Left forelimb (tissue), 1 donor: ENCODE measurements around the gene LRRC42.
A peak's percentile ranks its signal among the peaks of the same experiment; 100 is the strongest.

Experiments
- DNase-seq: peaks from one replicate; pipeline ENCODE4 v3.0.0-alpha.2; 2018; ENCODE audit warnings: low spot score

LRRC42 gene

GRCh38 chr1:54004481-54005049, 58.4 kb downstream of the LRRC42 start:
- DNase-seq = no peak

GRCh38 chr1:54006508-54006907, 60.4 kb downstream of the LRRC42 start:
- DNase-seq = no peak

GRCh38 chr1:54007613-54008012, 61.5 kb downstream of the LRRC42 start:
- DNase-seq = no peak

DNA sequence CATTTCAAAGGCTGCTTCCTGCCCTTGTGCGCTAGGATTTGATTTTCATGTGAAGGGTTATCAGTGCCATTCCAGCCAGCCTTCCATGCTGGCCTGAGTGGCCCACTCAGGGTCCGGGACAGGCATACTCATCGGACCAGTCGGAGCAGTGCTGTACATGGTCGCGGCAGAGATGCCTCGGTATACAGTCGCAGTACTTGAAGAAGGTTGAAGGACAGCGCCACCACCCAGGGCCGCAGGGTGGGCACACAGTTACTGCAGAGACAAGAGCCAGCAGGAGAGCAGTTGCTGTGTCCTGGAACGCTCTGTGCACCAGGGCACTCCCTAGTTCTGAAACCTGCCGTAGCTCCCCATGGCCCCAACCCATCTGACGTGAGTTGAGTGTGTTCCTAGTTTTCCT, 62.7 kb downstream of the LRRC42 start:
- no peak for DNase-seq

- DNase-seq = no peak
Observed at GRCh38 chr1:54009406-54009805, 63.3 kb downstream of the LRRC42 start.

GRCh38 chr1:54010415-54011117, 64.4 kb downstream of the LRRC42 start:
- DNase-seq = no peak

DNA sequence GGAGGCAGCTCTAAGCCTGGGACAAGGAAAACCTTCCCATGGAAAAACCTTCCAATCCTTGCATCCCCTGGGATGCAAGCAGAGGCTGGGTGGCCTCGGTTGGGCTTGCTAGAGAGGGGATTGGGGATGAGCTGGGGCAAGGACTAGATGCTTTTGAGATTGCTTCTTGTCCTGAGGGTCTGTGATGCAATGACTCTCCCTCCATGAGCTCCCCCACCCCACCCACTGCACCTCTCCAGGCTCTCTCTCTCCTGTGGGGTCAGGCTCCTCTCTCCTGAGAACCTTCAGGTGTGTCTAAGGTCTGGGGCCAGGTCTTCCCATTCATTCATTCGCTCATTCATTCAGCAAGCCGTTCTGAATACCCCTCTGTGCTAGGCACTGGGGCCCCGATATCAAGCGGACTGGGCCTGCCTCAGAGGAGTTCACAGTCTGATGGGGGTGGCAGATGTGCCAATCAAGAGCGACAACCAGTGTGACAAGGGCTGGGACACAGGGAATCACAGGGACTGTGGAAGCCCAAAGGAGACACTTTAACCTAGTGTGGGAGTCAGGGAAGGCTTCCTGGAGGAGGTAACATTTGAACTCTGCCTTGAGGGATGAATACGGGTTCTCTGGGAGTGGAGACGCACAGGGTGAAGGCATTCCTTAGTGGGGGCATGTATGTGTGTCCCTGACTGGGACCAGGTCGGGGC, 65.3 kb downstream of the LRRC42 start:
- DNase-seq = peak; percentile 34

GRCh38 chr1:54012008-54012325, 65.8 kb downstream of the LRRC42 start:
- peak; percentile 41 for DNase-seq

DNA sequence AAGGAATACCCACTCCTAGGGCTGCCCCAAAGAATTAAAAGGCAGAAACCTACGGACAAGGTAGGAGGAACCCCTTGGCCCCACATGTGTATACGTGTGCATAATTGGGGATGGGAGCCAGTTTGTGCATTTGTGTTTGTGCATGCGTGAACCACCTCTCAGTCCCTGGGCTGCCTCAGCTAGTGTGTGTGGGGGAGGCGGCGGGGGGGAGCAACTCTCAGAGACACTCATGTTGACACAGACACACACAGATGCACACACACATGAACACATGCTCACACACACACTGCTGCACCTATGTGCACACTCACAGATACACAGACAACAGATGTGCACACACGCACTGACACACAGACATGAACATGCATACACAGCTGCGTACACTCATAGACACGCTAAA, 66.7 kb downstream of the LRRC42 start:
- DNase-seq = peak; percentile 55

DNA sequence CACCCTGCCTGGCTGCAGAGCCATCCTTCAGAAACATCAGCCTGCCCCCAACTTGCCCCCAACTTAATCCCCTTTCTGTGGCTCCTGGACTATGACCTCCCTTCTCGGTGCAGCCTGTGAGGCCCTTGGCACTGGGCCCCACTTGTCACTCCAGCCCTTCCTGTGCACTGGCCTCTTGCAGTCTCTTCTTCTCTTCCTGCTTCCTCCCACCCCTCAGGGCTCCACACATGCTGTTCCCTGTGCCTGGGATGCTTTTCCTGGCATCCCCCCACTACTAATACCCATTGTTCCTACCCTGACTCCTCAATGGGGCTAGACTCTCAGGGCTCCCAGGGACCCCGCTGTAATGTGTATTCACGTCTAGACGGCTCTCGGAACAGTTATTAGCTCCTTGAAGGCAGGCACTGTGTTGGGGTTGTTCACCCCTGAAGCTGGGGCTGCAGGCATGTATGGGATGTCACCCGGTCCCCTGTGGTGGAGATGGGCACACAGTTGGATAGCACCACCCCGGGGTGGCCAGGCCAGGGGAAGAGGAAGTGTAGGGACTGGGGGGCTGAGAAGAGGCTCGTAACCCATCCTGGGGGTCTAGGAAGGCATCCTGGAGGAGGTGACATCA, 67.4 kb downstream of the LRRC42 start:
- DNase-seq = peak; percentile 33

DNA sequence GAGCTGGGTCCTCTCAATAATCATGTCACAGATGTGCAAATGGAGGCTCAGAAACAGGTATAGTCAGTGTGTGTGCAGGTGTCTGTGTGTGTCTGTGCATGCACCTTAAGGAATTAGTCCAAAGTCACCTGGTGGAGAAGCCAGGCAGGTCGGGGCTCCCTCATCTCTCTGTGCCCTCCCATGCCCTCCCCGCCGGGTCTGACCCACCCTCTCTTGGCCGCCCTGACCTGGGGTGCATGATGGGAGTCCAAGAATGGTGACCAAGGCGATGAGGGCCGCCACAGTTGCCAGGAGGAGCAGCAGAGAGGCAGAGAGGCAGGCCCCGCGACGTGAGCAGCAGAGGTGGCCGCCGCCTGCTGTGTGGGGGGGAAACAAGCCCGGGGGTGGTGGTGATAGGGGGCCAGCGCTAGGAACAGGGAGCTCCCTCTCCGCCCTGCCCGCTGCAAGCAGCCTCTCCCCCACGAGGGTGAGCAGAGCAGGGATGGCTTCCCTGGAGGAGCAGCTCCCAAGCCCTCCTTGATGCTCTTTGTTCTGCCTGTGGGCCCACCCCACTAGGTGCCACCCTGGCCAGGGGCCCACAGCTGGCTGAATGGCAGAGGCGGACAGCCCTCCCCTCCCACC, 68.0 kb downstream of the LRRC42 start:
- DNase-seq = peak; percentile 30

- peak; percentile 46 for DNase-seq
Observed at GRCh38 chr1:54016343-54017282, 70.5 kb downstream of the LRRC42 start.
